BJ (cell line): Measurements from ENCODE around the gene TEKT5. TPM values are rescaled to one million over a fixed set of nuclear protein-coding genes. Genes with fewer than 3 reads are reported as not detected.
"Not testable (repeated sequence)": the region's sequence is repeated elsewhere in the genome, so short reads cannot be mapped to it uniquely, and the experiment has no call there.

Experiments used
- CTCF ChIA-PET: fragments of 350-600 bp; formaldehyde crosslinking; extraction: SDS; loops from one replicate; lab custom pipeline; 2021; ENCODE audit warnings: antibody characterized with exemption, inconsistent platforms; lab: Yijun Ruan, JAX
- POLR2A ChIA-PET: fragments of 300-600 bp; sonication (Branson Sonifier 250); formaldehyde crosslinking; extraction: SDS; loops from one replicate; lab custom pipeline; 2021; ENCODE audit warnings: antibody characterized with exemption; lab: Charles Lee
- DNase-seq: peaks from one replicate; pipeline ENCODE4 v3.0.0-alpha.2; 2011; ENCODE audit warnings: low read depth
- H3K27me3 ChIP-seq: 2 replicates; pipeline ENCODE4 v1.6.0; 2011; ENCODE audit warnings: low read length; ENCODE audit not compliant: control insufficient read depth, insufficient read depth
- H3K36me3 ChIP-seq: 2 replicates; pipeline ENCODE4 v1.5.1; 2011; ENCODE audit warnings: low read length; ENCODE audit not compliant: control insufficient read depth, insufficient read depth
- H3K4me3 ChIP-seq: 2 replicates; pipeline ENCODE4 v1.5.1; 2011; ENCODE audit warnings: low read depth, mild to moderate bottlenecking, control low read depth, low read length
- polyA plus RNA-seq: library from polyadenylated mRNA; depleted of rRNA; stranded (reverse); fragments of >200 nt; gene quantifications from 2 replicates; pipeline ENCODE4 v1.2.3, GENCODE V29; 2011
- TF ChIP-seq, protein P1 (sequence below): IDR thresholded peaks from 2 replicates; pipeline ENCODE4 v1.5.1; 2011; ENCODE audit warnings: low read depth, mild to moderate bottlenecking, control low read depth, inconsistent platforms, low read length, moderate library complexity; ENCODE audit not compliant: insufficient read depth

Gene TEKT5
- polyA plus RNA-seq, 1 experiment: not detected

GRCh38 chr16:10681310-10682308 lies 13.1 kb downstream of the TEKT5 start:
- ChIA-PET POLR2A (no interaction called here), CTCF (no interaction called here)
- Histone ChIP-seq H3K4me3 (no peak overlapping the region), H3K36me3 (no peaks in the 10 kb centered on the region), H3K27me3 (no peaks in the 10 kb centered on the region; the same call in 1 of the 2 replicates)
- DNase-seq: no peak
- TF ChIP-seq, protein P1, sequence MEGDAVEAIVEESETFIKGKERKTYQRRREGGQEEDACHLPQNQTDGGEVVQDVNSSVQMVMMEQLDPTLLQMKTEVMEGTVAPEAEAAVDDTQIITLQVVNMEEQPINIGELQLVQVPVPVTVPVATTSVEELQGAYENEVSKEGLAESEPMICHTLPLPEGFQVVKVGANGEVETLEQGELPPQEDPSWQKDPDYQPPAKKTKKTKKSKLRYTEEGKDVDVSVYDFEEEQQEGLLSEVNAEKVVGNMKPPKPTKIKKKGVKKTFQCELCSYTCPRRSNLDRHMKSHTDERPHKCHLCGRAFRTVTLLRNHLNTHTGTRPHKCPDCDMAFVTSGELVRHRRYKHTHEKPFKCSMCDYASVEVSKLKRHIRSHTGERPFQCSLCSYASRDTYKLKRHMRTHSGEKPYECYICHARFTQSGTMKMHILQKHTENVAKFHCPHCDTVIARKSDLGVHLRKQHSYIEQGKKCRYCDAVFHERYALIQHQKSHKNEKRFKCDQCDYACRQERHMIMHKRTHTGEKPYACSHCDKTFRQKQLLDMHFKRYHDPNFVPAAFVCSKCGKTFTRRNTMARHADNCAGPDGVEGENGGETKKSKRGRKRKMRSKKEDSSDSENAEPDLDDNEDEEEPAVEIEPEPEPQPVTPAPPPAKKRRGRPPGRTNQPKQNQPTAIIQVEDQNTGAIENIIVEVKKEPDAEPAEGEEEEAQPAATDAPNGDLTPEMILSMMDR: no peak

GRCh38 chr16:10679921-10680320 lies 14.8 kb downstream of the TEKT5 start:
- H3K36me3 ChIP-seq: no peaks in the 10 kb centered on the region
- H3K27me3 ChIP-seq: no peaks in the 10 kb centered on the region; the same call in none of the 2 replicates
- no peak for DNase-seq
- ChIA-PET POLR2A (no interaction called here), CTCF (no interaction called here)
- H3K4me3 ChIP-seq: no peak overlapping the region
- TF ChIP-seq, protein P1: no peak

- POLR2A ChIA-PET, CTCF ChIA-PET, H3K27me3 ChIP-seq, H3K4me3 ChIP-seq, DNase-seq, H3K36me3 ChIP-seq: not testable (repeated sequence)
Measured at GRCh38 chr16:10679441-10679840, 15.3 kb downstream of the TEKT5 start.

DNA sequence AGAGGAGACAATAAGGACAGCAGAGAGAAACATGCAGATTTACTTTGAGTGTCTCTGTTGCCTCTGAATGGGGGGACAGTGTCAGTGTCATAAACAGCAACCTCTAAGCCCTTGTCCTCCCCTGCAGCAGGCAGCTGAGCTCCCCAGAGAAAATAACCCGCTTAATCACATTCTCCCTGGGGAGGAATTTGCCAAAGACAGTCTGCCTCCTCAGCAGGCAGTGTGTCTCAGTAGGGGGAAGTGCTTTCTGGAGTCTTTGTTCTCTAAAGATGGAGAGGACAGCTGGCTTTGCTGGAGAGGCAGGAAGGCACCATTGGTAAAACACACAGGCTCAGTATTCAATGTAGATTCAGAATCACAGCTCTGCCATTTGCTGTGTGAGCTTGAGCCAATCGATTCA lies 16.1 kb downstream of the TEKT5 start:
- POLR2A ChIA-PET: no interaction called here
- CTCF ChIA-PET: no interaction called here

DNA sequence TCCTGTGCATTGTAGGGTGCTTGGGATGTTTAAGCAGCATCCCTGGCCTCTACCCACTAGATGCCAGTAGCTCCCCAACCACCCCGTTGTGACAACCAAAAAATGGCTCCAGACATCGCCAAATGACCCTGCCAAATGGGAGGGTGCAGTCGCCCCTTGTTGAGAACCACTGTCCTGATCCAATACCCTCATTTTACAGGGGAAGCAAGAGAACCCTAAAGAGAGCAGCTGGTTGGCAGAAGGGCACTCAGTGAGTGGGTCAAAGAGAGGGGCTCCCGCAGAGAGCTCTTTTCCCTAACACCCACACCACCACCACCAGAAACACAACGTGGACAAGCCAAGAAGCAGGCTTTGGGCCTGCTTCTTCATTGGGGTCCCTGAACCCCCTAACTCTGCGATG lies 18.4 kb downstream of the TEKT5 start:
- POLR2A ChIA-PET: no interaction called here
- CTCF ChIA-PET: no interaction called here
- TF ChIP-seq, protein P1: no peak
- no peaks in the 10 kb centered on the region for H3K36me3 ChIP-seq
- no peak overlapping the region for H3K4me3 ChIP-seq
- no peaks in the 10 kb centered on the region; the same call in none of the 2 replicates for H3K27me3 ChIP-seq
- no peak for DNase-seq

More for the DNA sequence above, 16.1 kb downstream of the TEKT5 start:
- Histone ChIP-seq H3K36me3 (no peaks in the 10 kb centered on the region), H3K4me3 (no peak overlapping the region), H3K27me3 (no peaks in the 10 kb centered on the region; the same call in none of the 2 replicates)
- no peak for DNase-seq
- TF ChIP-seq, protein P1: no peak
